Chondrocyte (in vitro differentiated cells): ENCODE results near the gene CRYBA4. TPM values are rescaled to one million over a fixed set of nuclear protein-coding genes. Genes with fewer than 3 reads are reported as not detected.
A peak's percentile ranks its signal among the peaks of the same experiment; 100 is the strongest.

Experiments
- DNase-seq: peaks from one replicate; pipeline ENCODE4 v3.0.0; 2021; ENCODE audit warnings: mixed read lengths, low spot score
- H3K27ac Mint-ChIP-seq: one replicate; pipeline ENCODE4 v1.8.0; 2021; ENCODE audit warnings: mild to moderate bottlenecking, moderate library complexity, mixed read lengths; ENCODE audit not compliant: unreplicated experiment
- H3K27me3 Mint-ChIP-seq: 2 replicates; pipeline ENCODE4 v1.8.0; 2021; ENCODE audit warnings: low read depth, mixed read lengths
- H3K36me3 Mint-ChIP-seq: 2 replicates; pipeline ENCODE4 v1.8.0; 2021; ENCODE audit warnings: low read depth, mixed read lengths
- H3K4me1 Mint-ChIP-seq: 2 replicates; pipeline ENCODE4 v1.8.0; 2021; ENCODE audit warnings: low read depth, mild to moderate bottlenecking, mixed read lengths
- H3K4me3 Mint-ChIP-seq: one replicate; pipeline ENCODE4 v1.8.0; 2021; ENCODE audit warnings: mild to moderate bottlenecking, moderate library complexity, mixed read lengths; ENCODE audit not compliant: unreplicated experiment
- H3K9me3 Mint-ChIP-seq: 2 replicates; pipeline ENCODE4 v1.8.0; 2021; ENCODE audit warnings: low read depth, mixed read lengths
- total RNA-seq: library from RNA; stranded (reverse); gene quantifications from 3 replicates; pipeline ENCODE4 v1.2.1, GENCODE V29; 2021
- TF ChIP-seq, protein P1 (sequence below): fragments of 200-600 bp; sonication (generic); IDR thresholded peaks from 2 replicates; pipeline ENCODE4 v1.5.0; 2021; ENCODE audit warnings: antibody characterized with exemption, mild to moderate bottlenecking, moderate library complexity

CRYBA4 gene
- total RNA-seq, 1 donor from 2014 or later: not detected

DNA sequence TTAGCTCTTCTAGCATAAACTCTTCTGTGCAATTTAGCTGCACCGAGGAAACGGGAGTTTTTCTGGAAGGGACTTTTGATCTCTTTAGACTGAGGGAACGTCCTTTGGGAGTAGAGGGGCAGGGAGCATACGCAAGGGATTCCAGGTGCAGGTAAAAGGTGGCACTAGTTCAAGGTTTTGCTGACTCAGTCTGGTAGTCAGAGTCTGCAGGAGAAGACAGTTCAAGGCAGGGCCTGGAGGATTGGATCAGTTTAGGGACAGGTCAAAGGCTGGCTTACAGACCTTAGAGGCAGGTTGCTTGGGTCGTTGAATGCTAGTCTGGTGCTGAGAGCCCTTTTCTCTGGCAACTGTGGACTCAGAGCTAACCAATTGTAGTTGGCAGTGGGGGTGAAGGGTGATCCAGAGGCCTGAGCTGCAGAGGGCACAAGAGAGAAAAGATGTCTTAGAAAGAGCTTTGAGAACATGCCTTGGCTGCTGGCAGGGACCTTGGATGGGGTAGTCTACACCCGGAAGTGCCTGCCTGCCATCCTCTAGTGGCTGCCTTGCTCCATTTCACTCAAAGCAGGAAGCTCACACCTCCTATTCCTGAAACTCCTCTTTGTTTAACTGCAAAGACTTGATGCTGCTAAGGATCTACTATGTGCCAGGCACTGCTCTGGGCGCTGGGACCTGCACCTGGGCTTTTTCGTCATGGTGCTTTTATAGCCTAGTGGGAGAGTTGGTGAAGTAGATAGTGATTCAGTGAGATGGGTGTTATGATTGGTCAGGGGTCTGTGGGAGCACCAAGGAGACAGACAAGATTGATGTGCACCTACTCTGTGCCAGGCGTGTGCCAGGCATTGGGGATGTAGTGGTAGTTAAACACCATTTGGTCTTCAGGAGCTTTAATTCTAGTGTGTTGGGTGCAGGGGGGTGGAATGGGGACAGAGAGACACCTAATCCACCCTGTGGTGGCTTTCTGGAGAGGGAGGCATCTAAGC lies 52.7 kb downstream of the CRYBA4 start:
- H3K9me3 Mint-ChIP-seq: no peaks in the 10 kb centered on the region
- DNase-seq: no peak
- TF ChIP-seq, protein P1, sequence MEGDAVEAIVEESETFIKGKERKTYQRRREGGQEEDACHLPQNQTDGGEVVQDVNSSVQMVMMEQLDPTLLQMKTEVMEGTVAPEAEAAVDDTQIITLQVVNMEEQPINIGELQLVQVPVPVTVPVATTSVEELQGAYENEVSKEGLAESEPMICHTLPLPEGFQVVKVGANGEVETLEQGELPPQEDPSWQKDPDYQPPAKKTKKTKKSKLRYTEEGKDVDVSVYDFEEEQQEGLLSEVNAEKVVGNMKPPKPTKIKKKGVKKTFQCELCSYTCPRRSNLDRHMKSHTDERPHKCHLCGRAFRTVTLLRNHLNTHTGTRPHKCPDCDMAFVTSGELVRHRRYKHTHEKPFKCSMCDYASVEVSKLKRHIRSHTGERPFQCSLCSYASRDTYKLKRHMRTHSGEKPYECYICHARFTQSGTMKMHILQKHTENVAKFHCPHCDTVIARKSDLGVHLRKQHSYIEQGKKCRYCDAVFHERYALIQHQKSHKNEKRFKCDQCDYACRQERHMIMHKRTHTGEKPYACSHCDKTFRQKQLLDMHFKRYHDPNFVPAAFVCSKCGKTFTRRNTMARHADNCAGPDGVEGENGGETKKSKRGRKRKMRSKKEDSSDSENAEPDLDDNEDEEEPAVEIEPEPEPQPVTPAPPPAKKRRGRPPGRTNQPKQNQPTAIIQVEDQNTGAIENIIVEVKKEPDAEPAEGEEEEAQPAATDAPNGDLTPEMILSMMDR: no peak
- H3K4me3 Mint-ChIP-seq: peak overlapping the region; percentile 81
- H3K27ac Mint-ChIP-seq: peak overlapping the region; percentile 73
- no peaks in the 10 kb centered on the region for H3K36me3 Mint-ChIP-seq
- H3K4me1 Mint-ChIP-seq: peaks cover 58% of the 10 kb centered on the region
- no peaks in the 10 kb centered on the region for H3K27me3 Mint-ChIP-seq

DNA sequence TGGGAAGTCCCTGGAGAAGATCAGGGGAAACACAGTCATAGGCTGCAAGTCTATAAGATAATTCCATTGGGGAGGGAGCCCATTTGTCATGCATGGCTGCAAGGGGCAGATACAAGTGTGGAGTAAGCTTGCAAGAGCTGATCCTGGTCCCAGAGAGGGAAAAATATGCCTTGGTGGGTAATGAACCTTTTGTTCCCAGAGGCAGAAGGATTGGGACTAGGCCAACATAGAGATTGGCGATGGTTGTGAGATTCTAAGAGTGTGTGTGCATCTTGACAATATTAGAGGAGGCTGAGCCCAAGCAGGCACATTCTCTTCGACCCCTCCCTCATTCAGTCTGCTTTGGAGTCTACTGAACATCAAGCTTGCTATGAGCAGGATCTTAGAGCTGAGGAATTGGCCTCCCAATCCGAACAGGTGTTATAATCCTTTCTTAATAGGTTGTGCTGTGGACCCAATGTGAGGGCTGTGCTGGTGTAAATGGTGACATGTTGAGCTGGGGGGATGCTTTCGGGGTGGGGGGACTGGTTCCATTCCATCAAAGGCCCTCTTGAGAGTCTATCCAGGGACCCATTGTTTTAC lies 54.0 kb downstream of the CRYBA4 start:
- Mint-ChIP-seq H3K27ac (no peak overlapping the region), H3K9me3 (no peaks in the 10 kb centered on the region), H3K4me1 (peaks cover 70% of the 10 kb centered on the region), H3K36me3 (no peaks in the 10 kb centered on the region), H3K27me3 (no peaks in the 10 kb centered on the region), H3K4me3 (no peak overlapping the region)
- no peak for DNase-seq
- TF ChIP-seq, protein P1: no peak

DNA sequence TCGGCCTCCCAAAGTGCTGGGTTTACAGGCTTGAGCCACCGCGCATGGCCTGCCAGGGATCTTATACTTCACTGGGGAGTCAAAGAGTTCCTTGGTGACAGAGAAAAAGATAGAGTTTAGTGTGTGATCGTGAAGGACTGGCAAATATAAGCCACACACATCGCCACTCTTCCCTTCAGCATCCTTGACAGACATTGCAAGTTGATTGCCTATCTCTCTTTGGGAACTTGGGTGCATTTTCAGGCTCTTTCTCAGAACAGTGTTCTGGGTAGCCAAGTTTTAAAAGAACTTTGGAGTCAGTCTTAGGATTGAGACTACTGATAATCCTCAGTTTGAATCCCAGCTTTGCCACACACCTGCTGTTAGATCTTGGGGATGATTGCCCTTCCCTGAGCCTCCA lies 55.5 kb downstream of the CRYBA4 start:
- Mint-ChIP-seq H3K4me3 (no peak overlapping the region), H3K4me1 (peaks cover 82% of the 10 kb centered on the region), H3K27me3 (no peaks in the 10 kb centered on the region), H3K36me3 (peaks cover 3% of the 10 kb centered on the region), H3K9me3 (peaks cover 3% of the 10 kb centered on the region), H3K27ac (no peak overlapping the region)
- DNase-seq: no peak
- TF ChIP-seq, protein P1: no peak

DNA sequence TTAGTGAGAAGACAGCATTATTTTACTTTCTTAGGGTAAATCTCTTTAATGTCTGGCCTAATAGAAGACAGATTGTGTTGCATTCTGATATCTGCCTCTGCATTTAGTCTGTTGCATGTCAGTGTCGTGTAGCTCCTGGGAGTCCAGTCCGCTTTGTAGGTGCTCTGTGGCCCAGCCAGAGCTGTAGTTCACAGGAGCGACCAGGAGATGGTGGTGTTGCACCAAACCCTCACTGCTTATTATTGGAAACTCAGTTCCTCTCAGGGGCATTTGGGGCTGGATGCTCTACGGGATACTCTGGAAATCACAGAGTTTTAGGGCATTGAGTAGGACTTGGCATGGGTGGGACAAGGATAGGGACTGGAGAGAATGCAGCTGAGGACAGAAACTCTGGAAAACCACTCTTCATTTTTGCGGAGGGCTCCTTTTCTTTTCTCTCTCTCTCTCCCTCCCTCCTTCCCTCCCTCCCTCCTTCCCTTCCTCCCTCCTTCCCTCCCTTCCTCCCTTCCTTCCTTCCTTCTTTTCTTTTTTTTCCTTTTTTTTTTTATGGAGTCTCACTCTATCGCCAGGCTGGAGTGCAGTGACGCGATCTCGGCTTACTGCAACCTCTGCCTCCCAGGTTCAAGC lies 57.4 kb downstream of the CRYBA4 start:
- Mint-ChIP-seq H3K4me3 (no peak overlapping the region), H3K36me3 (peaks cover 8% of the 10 kb centered on the region), H3K27ac (peak overlapping the region; percentile 85), H3K9me3 (peaks cover 6% of the 10 kb centered on the region), H3K27me3 (no peaks in the 10 kb centered on the region), H3K4me1 (peaks cover 78% of the 10 kb centered on the region)
- TF ChIP-seq, protein P1: peak; percentile 97
- no peak for DNase-seq

Other genes starting within 250 kb of the CRYBA4 start
- gene ASPHD2, start 192.7 kb upstream of the CRYBA4 start, total RNA-seq: 5.5 to 6.9 TPM (median 6.8 TPM) in 3 replicates
- 26.9 to 29.7 TPM (median 28.2 TPM) in 3 replicates for gene HPS4, start 138.2 kb upstream of the CRYBA4 start, total RNA-seq
- gene SRRD, start 138.1 kb upstream of the CRYBA4 start, total RNA-seq: 21.4 to 27.5 TPM (median 23.2 TPM) in 3 replicates
- 30.6 to 34.7 TPM (median 33.3 TPM) in 3 replicates for gene TFIP11, start 109.5 kb upstream of the CRYBA4 start, total RNA-seq
- gene TPST2, start 31.8 kb upstream of the CRYBA4 start, total RNA-seq: 75.8 to 80.3 TPM (median 77.1 TPM) in 3 replicates
- not detected in 3 replicates for gene CRYBB1, start 3.9 kb upstream of the CRYBA4 start, total RNA-seq
- 2.5 to 6.2 TPM (median 3.5 TPM) in 3 replicates for gene MIAT, start 35.6 kb downstream of the CRYBA4 start, total RNA-seq